Measurements from ENCODE around the gene ATP2C2. TPM values are rescaled to one million over a fixed set of nuclear protein-coding genes. Genes with fewer than 3 reads are reported as not detected.

The ATP2C2 gene
- total and polyA plus RNA-seq, 9 of the 15 experiments (the other 6 are each of a cell fraction or from before 2014, with no cell fraction given) = 0.75 TPM; not detected in 8

- no peak for TF ChIP-seq TOE1 (IDR thresholded peaks at IDR 0.05; ENCODE audit: borderline replicate concordance)
- no peak for TF ChIP-seq TOE1 (CRISPR knock-in tag; IDR thresholded peaks at IDR 0.05; ENCODE audit: borderline replicate concordance, low read depth)
- no peak for TF ChIP-seq ZNF785 (CRISPR knock-in tag; IDR thresholded peaks at IDR 0.05)
- TF ChIP-seq MYC (IDR thresholded peaks at IDR 0.05; ENCODE audit: low read depth, low read length) = 0 out of 2 replicates have a peak, but pooled peaks have one; percentile 34
- no peak for TF ChIP-seq MYC (CRISPR knock-in tag; IDR thresholded peaks at IDR 0.05; ENCODE audit: borderline replicate concordance, low read depth)
- 0 out of 2 replicates have a peak, but pooled peaks have one; percentile 17 for TF ChIP-seq SOX6 (IDR thresholded peaks at IDR 0.05)
- peak; percentile 14; the same call in 1 of the 2 replicates for TF ChIP-seq HCFC1 (IDR thresholded peaks at IDR 0.05; ENCODE audit: low read depth, low read length)
- TF ChIP-seq SMAD4 (CRISPR knock-in tag; conservative IDR thresholded peaks at IDR 0.05) = no peak
- TF ChIP-seq NCOA4 (IDR thresholded peaks at IDR 0.05; ENCODE audit: partially characterized antibody) = no peak
- TF ChIP-seq SMC3 (conservative IDR thresholded peaks at IDR 0.05; ENCODE audit: insufficient read depth, low read depth, low read length) = peak; percentile 96
- TF ChIP-seq TARDBP (IDR thresholded peaks at IDR 0.05) = peak; percentile 64; the same call in 1 of the 2 replicates
- no peak for TF ChIP-seq PKNOX1 (IDR thresholded peaks at IDR 0.05)
Observed at GRCh38 chr16:84484579-84485254, 116.4 kb downstream of the ATP2C2 start (continued).

Measured in K562 (cell line).